Stimulated activated CD4-positive, alpha-beta T cell treated with anti-CD3 and anti-CD28 coated beads, Interleukin-1b, Interleukin-23, amount 100 ng/mL, for 24 hours (primary cell): ENCODE data around the gene ZNF81.
"Not testable (repeated sequence)": the region's sequence is repeated elsewhere in the genome, so short reads cannot be mapped to it uniquely, and the experiment has no call there.

Source experiments
- DNase-seq, 4 experiments: peaks; one replicate each; pipeline ENCODE4 v3.0.0-alpha.2; 2020; ENCODE audit warnings: low read depth in 4 of 4, low spot score in 1 of 4

ZNF81 gene

GRCh38 chrX:47836164-47837072, at the start of gene ZNF81:
Gene ZNF81, plus strand, starts transcription at chrX:47836902. Its CDS starts 9,366 bp downstream, at chrX:47846268.
- DNase-seq = peak; percentile 60 to 84 (median 78)

GRCh38 chrX:47796433-47796906, 40.2 kb upstream of the ZNF81 start:
- DNase-seq = no peak

GRCh38 chrX:47797084-47797483, 39.6 kb upstream of the ZNF81 start:
- no peak for DNase-seq

- no peak for DNase-seq
These were observed 37.8 kb upstream of the ZNF81 start for GRCh38 chrX:47798861-47799260.

- DNase-seq = no peak
These were observed 34.1 kb upstream of the ZNF81 start for GRCh38 chrX:47802589-47802988.

GRCh38 chrX:47803103-47803502, 33.6 kb upstream of the ZNF81 start:
- DNase-seq = not testable (repeated sequence)

- DNase-seq = no peak
These were observed 32.4 kb upstream of the ZNF81 start for GRCh38 chrX:47804315-47804714.

GRCh38 chrX:47805844-47806243, 30.9 kb upstream of the ZNF81 start:
- DNase-seq = not testable (repeated sequence)

- not testable (repeated sequence) for DNase-seq
These were observed 30.1 kb upstream of the ZNF81 start for GRCh38 chrX:47806415-47807271.

GRCh38 chrX:47807272-47807538, 29.5 kb upstream of the ZNF81 start:
- not testable (repeated sequence) for DNase-seq

GRCh38 chrX:47807548-47807947, 29.2 kb upstream of the ZNF81 start:
- DNase-seq = no peak

- no peak for DNase-seq
These were observed 27.6 kb upstream of the ZNF81 start for GRCh38 chrX:47808904-47809788.

- DNase-seq = no peak
These were observed 21.9 kb upstream of the ZNF81 start for GRCh38 chrX:47814851-47815250.

GRCh38 chrX:47815901-47816845, 20.5 kb upstream of the ZNF81 start:
- no peak for DNase-seq

GRCh38 chrX:47817421-47817820, 19.3 kb upstream of the ZNF81 start:
- no peak for DNase-seq

- no peak for DNase-seq
These were observed 18.8 kb upstream of the ZNF81 start for GRCh38 chrX:47817897-47818296.

GRCh38 chrX:47828984-47829383, 7.7 kb upstream of the ZNF81 start:
- no peak for DNase-seq

- DNase-seq = peak in 2 of 4 experiments; percentile 12 to 14
These were observed 4.9 kb upstream of the ZNF81 start for GRCh38 chrX:47831788-47832187.

- DNase-seq = no peak
These were observed 1.7 kb downstream of the ZNF81 start for GRCh38 chrX:47838361-47838760.

GRCh38 chrX:47840111-47840510, 3.4 kb downstream of the ZNF81 start:
- DNase-seq = no peak
